Measurements from ENCODE around the gene TRDN. TPM values are rescaled to one million over a fixed set of nuclear protein-coding genes. Genes with fewer than 3 reads are reported as not detected.

Gene TRDN
- total and polyA plus RNA-seq, 10 donors, result 0.03 to 0.20 (median 0.10) TPM; not detected in 7

DNA sequence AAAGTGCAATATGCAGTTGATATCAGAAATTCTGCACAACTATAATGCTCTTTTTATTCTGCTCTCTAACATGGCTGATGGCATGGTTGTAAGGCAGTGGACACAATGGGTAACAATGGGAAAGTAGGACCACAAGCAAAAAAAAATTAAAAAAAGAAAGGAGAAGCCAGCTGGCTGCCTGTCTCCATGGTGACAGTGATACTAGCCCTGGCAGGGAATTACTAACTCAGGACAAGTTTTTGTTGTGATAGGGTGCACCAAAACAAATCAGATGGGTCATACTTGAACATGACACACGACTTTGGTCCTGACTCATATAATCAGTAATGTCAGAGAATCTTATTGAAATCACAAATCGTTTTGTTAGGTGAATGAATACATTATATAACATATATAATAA is 169.4 kb downstream of the TRDN start:
- WGBS, 5 donors, result 57 to 74% (median 69%) methylated on average over 2 of the region's 2 CpGs
- no peaks in the 10 kb centered on the region for H3K4me1 ChIP-seq
- intact Hi-C loops (cut with DNase I; ENCODE audit: low total_unique reads), result no loop called here
- H3K4me3 ChIP-seq, result no peak overlapping the region
- H3K27me3 ChIP-seq (replicated peaks in 1 of 7), result no peaks in the 10 kb centered on the region
- no peak for DNase-seq
- H3K36me3 ChIP-seq, result no peaks in the 10 kb centered on the region
- H3K9me3 ChIP-seq, result no peaks in the 10 kb centered on the region
- TF ChIP-seq POLR2AphosphoS5 (IDR thresholded peaks at IDR 0.05), result no peak
- TF ChIP-seq, protein P1, sequence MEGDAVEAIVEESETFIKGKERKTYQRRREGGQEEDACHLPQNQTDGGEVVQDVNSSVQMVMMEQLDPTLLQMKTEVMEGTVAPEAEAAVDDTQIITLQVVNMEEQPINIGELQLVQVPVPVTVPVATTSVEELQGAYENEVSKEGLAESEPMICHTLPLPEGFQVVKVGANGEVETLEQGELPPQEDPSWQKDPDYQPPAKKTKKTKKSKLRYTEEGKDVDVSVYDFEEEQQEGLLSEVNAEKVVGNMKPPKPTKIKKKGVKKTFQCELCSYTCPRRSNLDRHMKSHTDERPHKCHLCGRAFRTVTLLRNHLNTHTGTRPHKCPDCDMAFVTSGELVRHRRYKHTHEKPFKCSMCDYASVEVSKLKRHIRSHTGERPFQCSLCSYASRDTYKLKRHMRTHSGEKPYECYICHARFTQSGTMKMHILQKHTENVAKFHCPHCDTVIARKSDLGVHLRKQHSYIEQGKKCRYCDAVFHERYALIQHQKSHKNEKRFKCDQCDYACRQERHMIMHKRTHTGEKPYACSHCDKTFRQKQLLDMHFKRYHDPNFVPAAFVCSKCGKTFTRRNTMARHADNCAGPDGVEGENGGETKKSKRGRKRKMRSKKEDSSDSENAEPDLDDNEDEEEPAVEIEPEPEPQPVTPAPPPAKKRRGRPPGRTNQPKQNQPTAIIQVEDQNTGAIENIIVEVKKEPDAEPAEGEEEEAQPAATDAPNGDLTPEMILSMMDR (IDR thresholded peaks at IDR 0.05 in 8 of 11, conservative IDR thresholded peaks at IDR 0.05 in 3 of 11), result no peak
- no peak for TF ChIP-seq POLR2A (IDR thresholded peaks at IDR 0.05)
- no peak overlapping the region for H3K27ac ChIP-seq

DNA sequence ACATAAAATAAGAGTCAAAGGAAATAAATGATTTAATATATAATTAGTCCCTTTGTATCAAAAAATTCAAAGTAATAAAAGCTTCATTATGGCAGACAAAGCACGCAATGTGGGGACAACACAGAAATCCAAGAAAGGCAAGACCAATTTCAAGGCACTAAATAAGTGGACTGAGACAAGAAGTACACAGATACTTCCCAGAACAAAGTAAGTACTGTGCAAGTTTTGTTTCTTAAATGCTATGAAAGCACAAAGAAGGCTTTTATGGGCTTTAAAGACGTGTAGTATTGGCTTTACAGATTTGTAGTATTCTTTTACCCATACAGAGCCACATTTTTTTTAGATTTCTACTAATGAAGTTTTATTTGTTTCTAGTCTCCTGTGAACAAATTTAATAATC is 174.6 kb downstream of the TRDN start:
- Histone ChIP-seq H3K4me3 (no peak overlapping the region), H3K36me3 (no peaks in the 10 kb centered on the region), H3K27ac (no peak overlapping the region), H3K4me1 (no peaks in the 10 kb centered on the region), H3K27me3 (replicated peaks in 1 of 7) (no peaks in the 10 kb centered on the region), H3K9me3 (no peaks in the 10 kb centered on the region)
- 61 to 80% (median 72%) methylated on average over 2 of the region's 2 CpGs for WGBS, 5 donors
- intact Hi-C loops (cut with DNase I; ENCODE audit: low total_unique reads), result no loop called here
- TF ChIP-seq POLR2AphosphoS5 (IDR thresholded peaks at IDR 0.05), result no peak
- TF ChIP-seq, protein P1 (IDR thresholded peaks at IDR 0.05 in 8 of 11, conservative IDR thresholded peaks at IDR 0.05 in 3 of 11), result no peak
- DNase-seq, result no peak

DNA sequence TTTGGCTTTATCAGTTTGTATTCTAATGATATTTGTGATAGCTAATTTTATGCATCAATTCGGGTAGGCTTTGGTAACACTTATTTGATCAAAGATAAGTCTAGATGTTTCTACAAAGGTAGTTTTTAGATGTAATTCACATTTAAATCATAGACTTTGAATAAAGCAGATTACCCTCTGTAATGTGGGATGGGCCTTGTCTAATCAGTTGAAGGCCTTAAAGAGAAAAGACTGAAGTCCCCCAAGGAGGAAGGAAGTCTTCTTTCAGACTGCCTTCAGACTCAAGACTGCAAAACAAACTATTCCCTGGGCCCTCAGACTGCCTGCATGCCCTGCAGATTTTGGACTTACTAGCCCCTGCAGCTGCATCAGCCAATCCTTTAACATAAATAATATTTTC is 178.5 kb downstream of the TRDN start:
- no peak for DNase-seq
- Histone ChIP-seq H3K9me3 (no peaks in the 10 kb centered on the region), H3K4me3 (no peak overlapping the region), H3K4me1 (no peaks in the 10 kb centered on the region), H3K27me3 (replicated peaks in 1 of 7) (no peaks in the 10 kb centered on the region), H3K27ac (no peak overlapping the region), H3K36me3 (no peaks in the 10 kb centered on the region)
- intact Hi-C loops (cut with DNase I; ENCODE audit: low total_unique reads), result no loop called here
- WGBS, 5 donors, result 80 to 98% (median 91%) methylated on average over 1 of the region's 1 CpG
- TF ChIP-seq POLR2AphosphoS5 (IDR thresholded peaks at IDR 0.05) (no peak), POLR2A (IDR thresholded peaks at IDR 0.05) (no peak)
- TF ChIP-seq, protein P1 (IDR thresholded peaks at IDR 0.05 in 8 of 11, conservative IDR thresholded peaks at IDR 0.05 in 3 of 11), result no peak

DNA sequence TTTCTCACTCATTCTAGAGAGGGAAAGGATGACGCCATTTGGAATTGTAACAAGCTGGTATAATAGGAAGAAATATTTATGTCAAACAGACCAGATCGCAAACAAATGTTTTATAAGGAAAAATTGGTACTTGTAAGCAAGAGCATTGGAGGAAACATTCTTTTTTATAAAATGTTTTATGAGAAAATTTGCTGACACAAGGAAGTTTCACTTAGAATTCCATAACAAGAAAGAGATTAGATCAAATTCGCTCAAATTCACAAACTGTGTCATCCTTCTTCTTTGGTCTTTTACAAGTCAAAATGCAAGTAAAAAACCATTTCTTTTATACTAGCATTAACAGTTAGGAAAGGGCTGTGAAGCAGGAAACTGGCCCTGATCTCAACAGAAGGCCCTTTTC is 179.9 kb downstream of the TRDN start:
- 83 to 93% (median 85%) methylated on average over 3 of the region's 3 CpGs for WGBS, 5 donors
- Histone ChIP-seq H3K27ac (no peak overlapping the region), H3K9me3 (peaks cover 0 to 3% (median 0%) of the 10 kb centered on the region in 8 donors), H3K27me3 (replicated peaks in 1 of 7) (no peaks in the 10 kb centered on the region), H3K4me1 (no peaks in the 10 kb centered on the region), H3K36me3 (no peaks in the 10 kb centered on the region), H3K4me3 (no peak overlapping the region)
- DNase-seq, result no peak
- intact Hi-C loops (cut with DNase I; ENCODE audit: low total_unique reads), result no loop called here
- TF ChIP-seq POLR2AphosphoS5 (IDR thresholded peaks at IDR 0.05) (no peak), POLR2A (IDR thresholded peaks at IDR 0.05) (no peak)
- TF ChIP-seq, protein P1 (IDR thresholded peaks at IDR 0.05 in 8 of 11, conservative IDR thresholded peaks at IDR 0.05 in 3 of 11), result no peak
